Peyer's patch (tissue), 4 donors: ENCODE data around the gene NOL12.

ENCODE experiments used
- CTCF ChIP-seq, 6 experiments: fragments of 450-650 bp in 4 of 6; fragments of 200-600 bp in 2 of 6; sonication (generic) in 1 of 6; IDR thresholded peaks; one replicate each; pipeline ENCODE4 v1.5.1; 2017 to 2019; ENCODE audit warnings: antibody characterized with exemption in 6 of 6, mild to moderate bottlenecking in 3 of 6, moderate library complexity in 1 of 6
- POLR2A ChIP-seq, 2 donors: fragments of 450-650 bp; IDR thresholded peaks; one replicate each; pipeline ENCODE4 v1.5.1; 2017; ENCODE audit warnings: antibody characterized with exemption in 2 of 2, mild to moderate bottlenecking in 2 of 2, moderate library complexity in 2 of 2

GRCh38 chr22:37686002-37686982, at the start of gene NOL12:
- no peak for TF ChIP-seq CTCF (IDR thresholded peaks at IDR 0.05)
- TF ChIP-seq POLR2A (IDR thresholded peaks at IDR 0.05) = peak in 1 of 2 donors; percentile 81
